GM12892 (cell line): ENCODE measurements around the gene PRKAR1B.

ENCODE experiments used
- POLR2A ChIP-seq: IDR thresholded peaks from 2 replicates; pipeline ENCODE4 v1.6.1; 2011; ENCODE audit warnings: low read depth, low read length, control low read depth
- POLR2AphosphoS5 ChIP-seq: IDR thresholded peaks from 2 replicates; pipeline ENCODE4 v1.6.1; 2011; ENCODE audit warnings: low read depth, low read length, control low read depth
- TAF1 ChIP-seq: IDR thresholded peaks from 2 replicates; pipeline ENCODE4 v1.6.1; 2011; ENCODE audit warnings: low read depth, mild to moderate bottlenecking, control low read depth, low read length, borderline replicate concordance

GRCh38 chr7:613442-614140 is 113.5 kb downstream of the PRKAR1B start:
- TF ChIP-seq POLR2A, result no peak
- no peak for TF ChIP-seq POLR2AphosphoS5
- TF ChIP-seq TAF1, result no peak
